Mesenchymal stem cell (in vitro differentiated cells and primary cell): ENCODE measurements around the gene CTSZ.

ENCODE experiments used
- DNase-seq: peaks from one replicate; pipeline ENCODE4 v3.0.0-alpha.2; 2013
- H2AFZ ChIP-seq: one replicate; pipeline ENCODE4 v1.6.1; 2013; ENCODE audit warnings: low read depth, mild to moderate bottlenecking, control low read depth, inconsistent platforms, low read length, moderate library complexity
- H2AK5ac ChIP-seq: 2 replicates; pipeline ENCODE4 v1.6.1; 2013; ENCODE audit warnings: low read length, moderate library complexity, mild to moderate bottlenecking, inconsistent platforms; ENCODE audit not compliant: severe bottlenecking
- H2BK120ac ChIP-seq: one replicate; pipeline ENCODE4 v1.6.1; 2013; ENCODE audit warnings: low read depth, mild to moderate bottlenecking, inconsistent platforms, low read length, moderate library complexity
- H2BK12ac ChIP-seq, 2 experiments: one replicate each; pipeline ENCODE4 v1.6.1; 2013; ENCODE audit warnings: inconsistent platforms in 2 of 2, low read length in 2 of 2, mild to moderate bottlenecking in 2 of 2, moderate library complexity in 2 of 2, control low read depth in 1 of 2
- H2BK15ac ChIP-seq: one replicate; pipeline ENCODE4 v1.6.1; 2013; ENCODE audit warnings: mild to moderate bottlenecking, low read depth, inconsistent platforms; ENCODE audit not compliant: poor library complexity, severe bottlenecking
- H2BK5ac ChIP-seq: 2 replicates; pipeline ENCODE4 v1.6.1; 2013; ENCODE audit warnings: low read depth, mild to moderate bottlenecking, low read length, control low read depth, inconsistent platforms; ENCODE audit not compliant: poor library complexity, severe bottlenecking
- H3K14ac ChIP-seq, 2 experiments: one replicate each; pipeline ENCODE4 v1.6.1; 2013; ENCODE audit warnings: inconsistent platforms in 2 of 2, low read length in 2 of 2, control low read depth in 1 of 2, mild to moderate bottlenecking in 1 of 2, moderate library complexity in 1 of 2
- H3K18ac ChIP-seq, 2 experiments: one replicate each; pipeline ENCODE4 v1.6.1; 2013; ENCODE audit warnings: inconsistent platforms in 2 of 2, low read length in 2 of 2, control low read depth in 1 of 2, low read depth in 1 of 2, mild to moderate bottlenecking in 1 of 2
- H3K23ac ChIP-seq, 2 experiments: one replicate each; pipeline ENCODE4 v1.6.1; 2013; ENCODE audit warnings: inconsistent platforms in 2 of 2, low read length in 2 of 2, mild to moderate bottlenecking in 2 of 2, moderate library complexity in 2 of 2, control low read depth in 1 of 2
- H3K27ac ChIP-seq: 2 replicates; pipeline ENCODE4 v1.5.1; 2013; ENCODE audit warnings: mild to moderate bottlenecking, moderate library complexity, low read length, control low read depth, inconsistent platforms; ENCODE audit not compliant: poor library complexity, severe bottlenecking
- H3K27me3 ChIP-seq, 2 experiments: 2 replicates each; pipeline versions ENCODE4 v1.6.1 to v1.7.0; 2013; ENCODE audit warnings: low read length in 2 of 2, mild to moderate bottlenecking in 2 of 2, moderate library complexity in 2 of 2, control low read depth in 1 of 2, inconsistent platforms in 1 of 2; ENCODE audit not compliant: control insufficient read depth in 1 of 2, insufficient read depth in 1 of 2
- H3K36me3 ChIP-seq, 2 experiments: 2 replicates each; pipeline versions ENCODE4 v1.6.1 to v1.7.0; 2013; ENCODE audit warnings: low read length in 2 of 2, control low read depth in 1 of 2, inconsistent platforms in 1 of 2, low read depth in 1 of 2, mild to moderate bottlenecking in 1 of 2; ENCODE audit not compliant: insufficient read depth in 2 of 2, control insufficient read depth in 1 of 2
- H3K4ac ChIP-seq, 2 experiments: one replicate each; pipeline ENCODE4 v1.6.1; 2013; ENCODE audit warnings: inconsistent platforms in 2 of 2, low read length in 2 of 2, mild to moderate bottlenecking in 2 of 2, moderate library complexity in 2 of 2, control low read depth in 1 of 2, low read depth in 1 of 2
- H3K4me1 ChIP-seq: 2 replicates; pipeline ENCODE4 v1.6.1; 2013; ENCODE audit warnings: low read depth, low read length, control low read depth; ENCODE audit not compliant: control insufficient read depth, insufficient read depth
- H3K4me2 ChIP-seq: 2 replicates; pipeline ENCODE4 v1.6.1; 2013; ENCODE audit warnings: low read length, mild to moderate bottlenecking, inconsistent platforms; ENCODE audit not compliant: poor library complexity, severe bottlenecking
- H3K4me3 ChIP-seq, 2 experiments: 2 replicates each; pipeline versions ENCODE4 v1.5.1 to v1.7.0; 2013; ENCODE audit warnings: low read length in 2 of 2, mild to moderate bottlenecking in 2 of 2, control low read depth in 1 of 2, low read depth in 1 of 2; ENCODE audit not compliant: insufficient read depth in 1 of 2
- H3K79me1 ChIP-seq: replicated peaks from 2 replicates; pipeline ENCODE4 v1.6.1; 2013; ENCODE audit warnings: mild to moderate bottlenecking, control low read depth, low read length, inconsistent platforms; ENCODE audit not compliant: poor library complexity, severe bottlenecking
- H3K9ac ChIP-seq: 2 replicates; pipeline ENCODE4 v1.7.0; 2013; ENCODE audit warnings: mild to moderate bottlenecking, low read length, moderate library complexity
- H3K9me3 ChIP-seq: 2 replicates; pipeline ENCODE4 v1.7.0; 2013; ENCODE audit warnings: mild to moderate bottlenecking, low read length; ENCODE audit not compliant: control insufficient read depth
- H4K8ac ChIP-seq: one replicate; pipeline ENCODE4 v1.6.1; 2013; ENCODE audit warnings: inconsistent platforms, mild to moderate bottlenecking, low read length, moderate library complexity
- H4K91ac ChIP-seq: one replicate; pipeline ENCODE4 v1.6.1; 2013; ENCODE audit warnings: mild to moderate bottlenecking, low read length, inconsistent platforms
- WGBS: methylation state at CpG from one replicate; pipeline ENCODE4 v1.1.7; 2013; ENCODE audit warnings: mixed read lengths; 5-methylcytosine and 5-hydroxymethylcytosine counted together

The CTSZ gene

DNA sequence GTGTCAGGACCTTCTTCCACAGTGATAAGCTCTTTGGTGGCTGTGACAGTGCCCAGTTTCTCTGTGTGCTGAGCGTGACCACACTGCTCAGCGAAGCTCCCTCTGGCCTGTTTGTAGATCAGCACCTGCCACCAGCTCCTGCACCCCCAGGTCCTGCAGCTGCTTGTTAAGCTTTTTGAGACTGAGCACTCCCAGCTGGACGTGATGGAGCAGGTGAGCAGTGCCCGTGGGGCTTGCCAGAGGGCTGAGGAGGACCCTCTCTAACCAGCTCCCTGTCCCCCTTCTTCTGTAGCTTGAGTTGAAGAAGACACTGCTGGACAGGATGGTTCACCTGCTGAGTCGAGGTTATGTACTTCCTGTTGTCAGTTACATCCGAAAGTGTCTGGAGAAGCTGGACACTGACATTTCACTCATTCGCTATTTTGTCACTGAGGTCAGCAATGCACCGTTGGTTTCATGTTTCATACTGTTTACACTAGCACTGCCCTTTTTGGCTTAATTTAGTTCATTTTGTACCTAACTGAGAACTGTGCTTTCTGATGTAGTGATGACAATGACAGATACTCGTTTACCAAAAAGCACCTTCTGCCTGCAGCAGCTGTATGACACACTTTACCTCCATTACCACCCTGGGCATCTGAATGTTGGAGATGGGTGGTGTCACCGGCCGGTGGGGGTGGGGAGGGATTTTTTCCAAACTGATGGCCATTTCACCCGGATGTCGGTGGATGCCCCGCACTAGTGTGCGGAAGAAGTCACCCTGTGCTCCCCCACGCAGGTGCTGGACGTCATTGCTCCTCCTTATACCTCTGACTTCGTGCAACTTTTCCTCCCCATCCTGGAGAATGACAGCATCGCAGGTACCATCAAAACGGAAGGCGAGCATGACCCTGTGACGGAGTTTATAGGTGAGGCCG, 13.5 kb downstream of the CTSZ start:
- H3K23ac ChIP-seq, result no peak overlapping the region
- WGBS, result 95% methylated on average over 18 of the region's 23 CpGs

DNA sequence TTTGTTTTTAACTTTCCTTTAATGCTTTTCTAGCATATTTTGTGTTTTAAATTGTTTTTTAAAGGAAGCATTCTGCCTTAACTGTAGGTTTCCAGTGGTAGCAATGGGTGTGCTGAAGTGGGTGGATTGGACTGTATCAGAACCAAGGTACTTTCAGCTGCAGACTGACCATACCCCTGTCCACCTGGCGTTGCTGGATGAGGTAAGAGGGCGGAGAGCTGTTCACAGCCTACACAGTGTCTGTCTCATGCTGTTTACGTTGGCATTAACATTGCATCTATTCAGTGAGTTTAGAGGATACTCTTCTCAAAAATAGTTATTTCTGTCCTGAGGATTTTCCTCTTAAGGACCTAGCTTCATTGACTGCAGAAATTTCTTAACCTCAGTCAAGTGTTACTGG, 14.1 kb downstream of the CTSZ start:
- no peak overlapping the region for H2BK15ac ChIP-seq
- H3K27ac ChIP-seq, result no peak overlapping the region
- no peak overlapping the region for H2BK5ac ChIP-seq
- H4K91ac ChIP-seq, result no peak overlapping the region
- H3K4me1 ChIP-seq, result peaks cover 20% of the 10 kb centered on the region
- peaks cover 30% of the 10 kb centered on the region for H3K79me1 ChIP-seq
- no peak overlapping the region for H3K18ac ChIP-seq
- no peak overlapping the region for H3K4me3 ChIP-seq
- no peak overlapping the region for H2AK5ac ChIP-seq
- no peak overlapping the region for H3K4ac ChIP-seq
- H3K14ac ChIP-seq, result no peak overlapping the region
- no peak overlapping the region for H3K23ac ChIP-seq
- H2BK12ac ChIP-seq, result no peak overlapping the region
- H4K8ac ChIP-seq, result no peak overlapping the region
- no peak overlapping the region for H3K9ac ChIP-seq
- no peak for DNase-seq
- no peaks in the 10 kb centered on the region for H3K9me3 ChIP-seq
- 100% methylated on average over 3 of the region's 3 CpGs for WGBS
- no peak overlapping the region for H2BK120ac ChIP-seq
- no peak overlapping the region for H3K4me2 ChIP-seq
- peaks cover 75 to 96% of the 10 kb centered on the region in 2 experiments for H3K36me3 ChIP-seq
- H3K27me3 ChIP-seq, result no peaks in the 10 kb centered on the region
- H2AFZ ChIP-seq, result no peak overlapping the region

More for the DNA sequence above, 13.5 kb downstream of the CTSZ start:
- H3K4me2 ChIP-seq, result no peak overlapping the region
- no peaks in the 10 kb centered on the region for H3K9me3 ChIP-seq
- peaks cover 26% of the 10 kb centered on the region for H3K79me1 ChIP-seq
- no peak overlapping the region for H4K8ac ChIP-seq
- no peak overlapping the region for H2BK12ac ChIP-seq
- H3K4ac ChIP-seq, result no peak overlapping the region
- H2AK5ac ChIP-seq, result no peak overlapping the region
- H2BK15ac ChIP-seq, result no peak overlapping the region
- no peaks in the 10 kb centered on the region for H3K27me3 ChIP-seq
- no peak overlapping the region for H2BK120ac ChIP-seq
- no peak overlapping the region for H3K14ac ChIP-seq
- H2BK5ac ChIP-seq, result no peak overlapping the region
- peaks cover 70 to 96% of the 10 kb centered on the region in 2 experiments for H3K36me3 ChIP-seq
- no peak overlapping the region for H2AFZ ChIP-seq
- no peak overlapping the region for H3K9ac ChIP-seq
- H3K27ac ChIP-seq, result no peak overlapping the region
- no peak overlapping the region for H3K4me3 ChIP-seq
- no peak overlapping the region for H3K18ac ChIP-seq
- peaks cover 18% of the 10 kb centered on the region for H3K4me1 ChIP-seq
- no peak overlapping the region for H4K91ac ChIP-seq
- DNase-seq, result no peak

DNA sequence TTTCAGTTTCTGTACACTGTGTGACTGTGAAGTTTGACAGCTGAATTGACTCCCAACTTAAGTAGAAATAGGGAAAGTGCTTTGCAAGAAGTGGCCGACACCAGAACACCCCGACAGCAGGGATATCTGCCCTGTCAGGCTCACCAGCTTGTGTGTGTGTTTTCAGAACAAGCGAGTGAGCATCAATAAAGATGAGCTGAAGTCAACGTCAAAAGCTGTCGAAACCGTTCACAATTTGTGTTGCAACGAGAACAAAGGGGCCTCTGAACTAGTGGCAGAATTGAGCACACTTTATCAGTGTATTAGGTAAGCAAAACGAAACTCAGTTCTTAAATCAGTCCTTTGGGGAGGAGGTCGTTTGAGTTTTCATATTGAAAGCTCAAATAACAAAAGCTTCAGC, 15.3 kb downstream of the CTSZ start:
- peaks cover 24% of the 10 kb centered on the region for H3K4me1 ChIP-seq
- peaks cover 70 to 97% of the 10 kb centered on the region in 2 experiments for H3K36me3 ChIP-seq
- H3K27me3 ChIP-seq, result no peaks in the 10 kb centered on the region
- H4K91ac ChIP-seq, result no peak overlapping the region
- H3K4me2 ChIP-seq, result no peak overlapping the region
- H2AFZ ChIP-seq, result no peak overlapping the region
- no peak overlapping the region for H2BK5ac ChIP-seq
- H3K4me3 ChIP-seq, result no peak overlapping the region
- H3K4ac ChIP-seq, result no peak overlapping the region
- H2BK12ac ChIP-seq, result no peak overlapping the region
- H3K23ac ChIP-seq, result no peak overlapping the region
- H2AK5ac ChIP-seq, result no peak overlapping the region
- H3K79me1 ChIP-seq, result peaks cover 35% of the 10 kb centered on the region
- no peak overlapping the region for H2BK15ac ChIP-seq
- H3K27ac ChIP-seq, result no peak overlapping the region
- H3K9me3 ChIP-seq, result no peaks in the 10 kb centered on the region
- H3K18ac ChIP-seq, result no peak overlapping the region
- H3K14ac ChIP-seq, result no peak overlapping the region
- H4K8ac ChIP-seq, result no peak overlapping the region
- no peak for DNase-seq
- 96% methylated on average over 9 of the region's 9 CpGs for WGBS
- no peak overlapping the region for H2BK120ac ChIP-seq
- no peak overlapping the region for H3K9ac ChIP-seq

DNA sequence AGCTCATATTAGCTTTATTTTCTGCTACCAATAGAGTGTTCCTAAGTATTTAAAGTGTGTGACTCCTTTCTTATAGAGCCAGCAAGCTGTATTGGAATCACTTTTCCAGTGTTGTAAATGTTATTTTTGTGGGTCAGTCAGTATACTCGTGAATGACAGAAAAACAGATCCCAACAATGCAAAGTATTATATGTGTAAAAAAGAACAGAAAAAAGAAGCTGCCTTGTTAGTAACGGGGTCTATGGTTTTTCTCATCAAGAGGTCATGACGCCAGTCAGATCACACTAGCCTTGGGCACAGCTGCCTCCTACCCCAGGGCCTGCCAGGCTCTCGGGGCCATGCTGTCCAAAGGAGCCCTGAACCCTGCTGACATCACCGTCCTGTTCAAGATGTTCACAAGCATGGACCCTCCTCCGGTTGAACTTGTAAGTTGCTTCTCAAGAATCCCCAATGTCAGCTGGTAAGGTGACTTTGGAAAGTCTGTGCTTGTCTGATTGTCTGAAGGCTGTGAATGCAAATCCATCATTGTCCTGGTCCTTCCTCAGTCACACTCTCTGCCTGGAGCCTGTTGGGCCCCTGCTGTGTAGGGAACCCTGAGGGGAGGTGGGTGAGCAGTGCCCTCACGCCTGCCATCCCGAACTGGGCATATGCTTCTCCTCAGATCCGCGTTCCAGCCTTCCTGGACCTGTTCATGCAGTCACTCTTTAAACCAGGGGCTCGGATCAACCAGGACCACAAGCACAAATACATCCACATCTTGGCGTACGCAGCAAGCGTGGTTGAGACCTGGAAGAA, 16.2 kb downstream of the CTSZ start:
- Histone ChIP-seq H4K91ac (no peak overlapping the region), H3K4me2 (no peak overlapping the region), H2BK120ac (no peak overlapping the region), H3K36me3 (peaks cover 70 to 93% of the 10 kb centered on the region in 2 experiments), H3K27me3 (no peaks in the 10 kb centered on the region), H3K9me3 (no peaks in the 10 kb centered on the region), H3K79me1 (peaks cover 40% of the 10 kb centered on the region), H2BK12ac (no peak overlapping the region), H2AFZ (no peak overlapping the region), H3K14ac (no peak overlapping the region), H3K23ac (no peak overlapping the region), H3K27ac (no peak overlapping the region), H3K18ac (no peak overlapping the region), H3K4ac (no peak overlapping the region), H2BK5ac (no peak overlapping the region), H2AK5ac (no peak overlapping the region), H4K8ac (no peak overlapping the region), H3K4me1 (peaks cover 20% of the 10 kb centered on the region), H2BK15ac (no peak overlapping the region), H3K4me3 (no peak overlapping the region), H3K9ac (no peak overlapping the region)
- WGBS, result over 99% methylated on average over 14 of the region's 14 CpGs
- DNase-seq, result no peak
